GM12878 (cell line): ENCODE measurements around the gene CLCN2. TPM values are rescaled to one million over a fixed set of nuclear protein-coding genes. Genes with fewer than 3 reads are reported as not detected.

ENCODE experiments used
- ATAC-seq: fragments of 200-7000 bp; cut with Tn5 transposase; 3 replicates; pipeline ENCODE4 v1.9.1; 2020; ENCODE audit warnings: mild to moderate bottlenecking, moderate library complexity
- BruUV-seq: library from RNA; stranded (reverse); fragments of 400-500 nt; replicated peaks from 2 replicates; lab custom pipeline; 2021; lab: Mats Ljungman, UMichigan
- CTCF ChIA-PET: fragments of 300-600 bp; sonication (Branson Sonifier 250); formaldehyde crosslinking; extraction: SDS; loops from one replicate; lab custom pipeline; 2021; ENCODE audit warnings: inconsistent platforms; lab: Yijun Ruan, JAX
- POLR2A ChIA-PET: fragments of 350-600 bp; formaldehyde crosslinking; extraction: SDS; loops from one replicate; lab custom pipeline; 2021; ENCODE audit warnings: inconsistent platforms; lab: Charles Lee
- RAD21 ChIA-PET: fragments of 300-600 bp; sonication (Branson Sonifier 250); formaldehyde crosslinking; loops from one replicate; lab custom pipeline; 2023; ENCODE audit warnings: antibody characterized with exemption; ENCODE audit not compliant: unreplicated experiment; lab: Charles Lee
- SMC1A ChIA-PET: fragments of 300-600 bp; sonication (Branson Sonifier 250); formaldehyde crosslinking; loops from one replicate; lab custom pipeline; 2023; ENCODE audit not compliant: unreplicated experiment, uncharacterized antibody; lab: Charles Lee
- DNase-seq: peaks from one replicate; pipeline ENCODE4 v3.0.0-alpha.2; 2011; ENCODE audit warnings: low read depth, low spot score
- FAIRE-seq: peaks from 3 replicates; lab custom pipeline; 2011; peaks lifted over from hg19 to GRCh38; lab: Jason Lieb, UNC
- H2AFZ ChIP-seq: 2 replicates; pipeline ENCODE4 v1.6.0; 2011; ENCODE audit warnings: low read depth, low read length, control low read depth; ENCODE audit not compliant: control insufficient read depth
- H3K27ac ChIP-seq: 2 replicates; pipeline ENCODE4 v1.5.1; 2011; ENCODE audit warnings: control low read depth; ENCODE audit not compliant: control insufficient read depth, insufficient read depth
- H3K27me3 ChIP-seq, 2 experiments: replicated peaks in 1 of 2; 2 replicates each; pipeline versions ENCODE4 v1.6.0 to v1.6.1; 2011; ENCODE audit warnings: low read length in 1 of 2; ENCODE audit not compliant: control insufficient read depth in 2 of 2, insufficient read depth in 2 of 2
- H3K36me3 ChIP-seq, 2 experiments: 2 replicates each; pipeline ENCODE4 v1.5.1; 2011; ENCODE audit warnings: low read length in 1 of 2; ENCODE audit not compliant: control insufficient read depth in 2 of 2, insufficient read depth in 2 of 2
- H3K4me1 ChIP-seq: 2 replicates; pipeline ENCODE4 v1.6.1; 2011; ENCODE audit warnings: mild to moderate bottlenecking, low read length, moderate library complexity, mixed read lengths; ENCODE audit not compliant: control insufficient read depth, insufficient read depth
- H3K4me2 ChIP-seq: 2 replicates; pipeline ENCODE4 v1.6.0; 2011; ENCODE audit warnings: control low read depth; ENCODE audit not compliant: control insufficient read depth, insufficient read depth
- H3K4me3 ChIP-seq: fragments of 200-600 bp; sonication (generic); 2 replicates; pipeline ENCODE4 v1.5.1; 2016
- H3K79me2 ChIP-seq: 2 replicates; pipeline ENCODE4 v1.6.0; 2011; ENCODE audit warnings: low read length; ENCODE audit not compliant: control insufficient read depth, insufficient read depth
- H3K9ac ChIP-seq: 2 replicates; pipeline ENCODE4 v1.8.0; 2011; ENCODE audit warnings: low read length, control low read depth, mixed read lengths; ENCODE audit not compliant: control insufficient read depth, insufficient read depth
- H3K9me3 ChIP-seq: replicated peaks from 3 replicates; pipeline ENCODE4 v1.5.1; 2011; ENCODE audit warnings: mild to moderate bottlenecking, low read length; ENCODE audit not compliant: control insufficient read depth, insufficient read depth
- H4K20me1 ChIP-seq: 2 replicates; pipeline ENCODE4 v1.6.0; 2011; ENCODE audit not compliant: control insufficient read depth, insufficient read depth
- ATF3 ChIP-seq: IDR thresholded peaks from 2 replicates; pipeline ENCODE4 v1.6.1; 2011; ENCODE audit warnings: low read depth, mild to moderate bottlenecking, low read length, moderate library complexity, borderline replicate concordance; ENCODE audit errors: extremely low read depth
- BHLHE40 ChIP-seq, 2 experiments: fragments of 450-650 bp in 1 of 2; IDR thresholded peaks; 2 replicates each; pipeline ENCODE4 v1.6.1; 2011 to 2017; ENCODE audit warnings: low read depth in 2 of 2, borderline replicate concordance in 1 of 2, improper control_type of control experiment in 1 of 2, low read length in 1 of 2, mild to moderate bottlenecking in 1 of 2
- CBFB ChIP-seq: IDR thresholded peaks from 2 replicates; pipeline ENCODE4 v1.6.1; 2016; ENCODE audit warnings: antibody characterized with exemption, low read depth
- CHD1 ChIP-seq: IDR thresholded peaks from 2 replicates; pipeline ENCODE4 v1.6.1; 2012; ENCODE audit warnings: low read depth, low read length, improper control_type of control experiment
- CHD4 ChIP-seq: fragments of 200-600 bp; sonication (generic); IDR thresholded peaks from 2 replicates; pipeline ENCODE4 v1.6.1; 2016; ENCODE audit warnings: mild to moderate bottlenecking
- CREB1 ChIP-seq: IDR thresholded peaks from 2 replicates; pipeline ENCODE4 v1.6.1; 2012; ENCODE audit warnings: low read depth, mild to moderate bottlenecking, inconsistent platforms
- CTCF ChIP-seq, 3 experiments: IDR thresholded peaks in 2 of 3; conservative IDR thresholded peaks in 1 of 3; 2 replicates each; pipeline ENCODE4 v1.5.1; 2011; ENCODE audit warnings: low read depth in 3 of 3, low read length in 3 of 3, mild to moderate bottlenecking in 3 of 3, control low read depth in 2 of 3, moderate library complexity in 2 of 3, inconsistent platforms in 1 of 3, mixed read lengths in 1 of 3; ENCODE audit not compliant: control insufficient read depth in 2 of 3, insufficient read depth in 1 of 3; ENCODE audit errors: extremely low read depth in 1 of 3
- ETV6 ChIP-seq, 2 experiments: fragments of 450-650 bp in 1 of 2; IDR thresholded peaks in 1 of 2; conservative IDR thresholded peaks in 1 of 2; 2 replicates each; pipeline ENCODE4 v1.6.1; 2014; ENCODE audit warnings: antibody characterized with exemption in 1 of 2, borderline replicate concordance in 1 of 2, low read depth in 1 of 2, mild to moderate bottlenecking in 1 of 2, moderate library complexity in 1 of 2
- GABPA ChIP-seq: IDR thresholded peaks from 2 replicates; pipeline ENCODE4 v1.6.1; 2014; ENCODE audit warnings: antibody characterized with exemption, low read depth, mild to moderate bottlenecking, inconsistent platforms
- HDAC2 ChIP-seq: fragments of 200-600 bp; sonication (generic); IDR thresholded peaks from 2 replicates; pipeline ENCODE4 v1.6.1; 2017
- IRF4 ChIP-seq: IDR thresholded peaks from 2 replicates; pipeline ENCODE4 v1.6.1; 2011; ENCODE audit warnings: low read depth, low read length
- NFXL1 ChIP-seq: fragments of 450-650 bp; IDR thresholded peaks from 2 replicates; pipeline ENCODE4 v1.6.1; 2017; ENCODE audit warnings: antibody characterized with exemption, mild to moderate bottlenecking, borderline replicate concordance
- NFYA ChIP-seq: IDR thresholded peaks from 2 replicates; pipeline ENCODE4 v1.6.1; 2011; ENCODE audit warnings: low read depth, mild to moderate bottlenecking, low read length, improper control_type of control experiment, borderline replicate concordance
- NR2F1 ChIP-seq: fragments of 450-650 bp; conservative IDR thresholded peaks from 2 replicates; pipeline ENCODE4 v1.6.1; 2017; ENCODE audit warnings: mild to moderate bottlenecking
- PAX5 ChIP-seq: IDR thresholded peaks from 2 replicates; pipeline ENCODE4 v1.6.1; 2011; ENCODE audit warnings: low read depth, low read length, borderline replicate concordance
- PKNOX1 ChIP-seq: fragments of 450-650 bp; IDR thresholded peaks from 2 replicates; pipeline ENCODE4 v1.6.1; 2016; ENCODE audit warnings: mild to moderate bottlenecking
- RAD21 ChIP-seq: IDR thresholded peaks from 2 replicates; pipeline ENCODE4 v1.6.1; 2011; ENCODE audit warnings: mild to moderate bottlenecking, low read depth, low read length, moderate library complexity; ENCODE audit not compliant: insufficient read depth
- SMARCA5 ChIP-seq: fragments of 450-650 bp; IDR thresholded peaks from 2 replicates; pipeline ENCODE4 v1.6.1; 2017; ENCODE audit warnings: mild to moderate bottlenecking
- SMC3 ChIP-seq: IDR thresholded peaks from 2 replicates; pipeline ENCODE4 v1.6.1; 2011; ENCODE audit warnings: low read length, improper control_type of control experiment, borderline replicate concordance
- STAT3 ChIP-seq: IDR thresholded peaks from 2 replicates; pipeline ENCODE4 v1.6.1; 2011; ENCODE audit warnings: low read depth, low read length, improper control_type of control experiment
- TCF12 ChIP-seq: IDR thresholded peaks from 2 replicates; pipeline ENCODE4 v1.6.1; 2011; ENCODE audit warnings: low read depth, mild to moderate bottlenecking, low read length
- TCF7 ChIP-seq: IDR thresholded peaks from 2 replicates; pipeline ENCODE4 v1.6.1; 2014; ENCODE audit warnings: antibody characterized with exemption, borderline replicate concordance
- ZNF207 ChIP-seq: fragments of 450-650 bp; IDR thresholded peaks from 2 replicates; pipeline ENCODE4 v1.6.1; 2014; ENCODE audit warnings: antibody characterized with exemption, mild to moderate bottlenecking, borderline replicate concordance
- WGBS: methylation state at CpG from one replicate; pipeline ENCODE4 v1.1.6; 2016; ENCODE audit warnings: low lambda C conversion rate; ENCODE audit not compliant: insufficient replicate concordance, insufficient coverage; ENCODE audit errors: missing lambda C conversion rate; 5-methylcytosine and 5-hydroxymethylcytosine counted together
- in situ Hi-C: fragments of 300-500 bp; cut with MboI; formaldehyde crosslinking; loops from 9 replicates; pipeline ENCODE4 v1.14.3; 2018; ENCODE audit warnings: mixed read lengths
- intact Hi-C: fragments of 100-400 bp; cut with micrococcal nuclease; formaldehyde crosslinking; loops from one replicate; pipeline ENCODE4 v1.14.2; 2022; ENCODE audit not compliant: unreplicated experiment
- polyA plus RNA-seq, 11 experiments: library from polyadenylated mRNA; depleted of rRNA in 4 of 11; unstranded in 6 of 11; stranded (reverse) in 5 of 11; fragments of >200 nt; fragmentation: Nextera tagmentation in 4 of 11; fragmentation: Illumina TruSeq in 1 of 11; extraction: Ambion mirVana in 4 of 11; extraction: Trizol in 1 of 11; gene quantifications; 1 replicate in 1 of 11; 2 replicates in 10 of 11; pipeline versions ENCODE4 v1.2.1 to v1.2.3, GENCODE V29; 2011 to 2016; ENCODE audit warnings: inconsistent platforms in 2 of 11, missing spikeins in 2 of 11, low read depth in 1 of 11
- total RNA-seq, 4 experiments: library from RNA; depleted of rRNA in 3 of 4; stranded (reverse); fragments of >200 nt in 3 of 4; fragmentation: Illumina TruSeq in 1 of 4; extraction: Trizol in 1 of 4; gene quantifications; 2 replicates each; pipeline versions ENCODE4 v1.2.1 to v1.2.3, GENCODE V29; 2013 to 2021

The CLCN2 gene
- total and polyA plus RNA-seq, 10 of the 15 experiments (the other 5 are each of a cell fraction or from before 2014, with no cell fraction given): 0.13 to 2.6 (median 0.85) TPM; not detected in 1

- in situ Hi-C loops: no loop called here
- Histone ChIP-seq H3K79me2 (0 out of 2 replicates have a peak, but pooled peaks cover under 1% of the 10 kb centered on the region), H3K36me3 (peaks cover 2% of the 10 kb centered on the region in 2 experiments; a peak in 2 of 4 replicates), H2AFZ (no peak overlapping the region), H3K27ac (no peak overlapping the region), H3K4me3 (no peak overlapping the region), H3K9ac (no peak overlapping the region), H3K27me3 (peaks cover 0 to 6% of the 10 kb centered on the region in 2 experiments; a peak in 2 of 4 replicates), H4K20me1 (no peaks in the 10 kb centered on the region), H3K9me3 (no peaks in the 10 kb centered on the region), H3K4me1 (no peaks in the 10 kb centered on the region), H3K4me2 (no peak overlapping the region)
- ChIA-PET RAD21 (interaction anchor here (0.5 to 3.4 kb wide), 15 partner anchors 10 to 511 kb away, joined by 3 to 28 read pairs (median 4); partner anchors contain the start of genes CLCN2, EPHB3 and POLR2H), SMC1A (interaction anchor here (0.8 to 2.2 kb wide), 19 partner anchors 8 to 475 kb away, joined by 3 to 24 read pairs (median 3); partner anchors contain the start of genes CLCN2 and POLR2H), POLR2A (interaction anchor here (0.5 kb wide), 1 partner anchor 290 kb away, joined by 4 read pairs; no protein-coding TSS in a partner anchor), CTCF (interaction anchor here (0.5 to 4.0 kb wide), 38 partner anchors 10 to 476 kb away, joined by 3 to 79 read pairs (median 4); partner anchors contain the start of genes CLCN2 and POLR2H)
- intact Hi-C loops: loop anchor here (1.0 to 2.0 kb wide), 3 partner anchors 97 to 170 kb away; no protein-coding TSS in a partner anchor
- ATAC-seq (peak; percentile 99), FAIRE-seq (peak; percentile 31), DNase-seq (no peak)
- WGBS: 60% methylated on average over 5 of the region's 5 CpGs
- BruUV-seq: no TSS peak
- TF ChIP-seq SMARCA5: no peak
- no peak for TF ChIP-seq CHD1
- TF ChIP-seq PKNOX1: no peak
- TF ChIP-seq ATF3: no peak
- no peak for TF ChIP-seq ETV6 (conservative IDR thresholded peaks at IDR 0.05 in 1 of 2, IDR thresholded peaks at IDR 0.05 in 1 of 2; ENCODE audit: borderline replicate concordance in 1 of 2, low read depth in 1 of 2)
- TF ChIP-seq CHD4: no peak
- TF ChIP-seq CTCF (IDR thresholded peaks at IDR 0.05 in 2 of 3, conservative IDR thresholded peaks at IDR 0.05 in 1 of 3; ENCODE audit: control insufficient read depth in 2 of 3, extremely low read depth in 1 of 3, insufficient read depth in 1 of 3, low read depth in 3 of 3, low read length in 3 of 3): peak; percentile 83 to 97 (median 97); a peak in 5 of 6 replicates
- TF ChIP-seq PAX5: no peak
- no peak for TF ChIP-seq NR2F1
- TF ChIP-seq HDAC2: no peak
- no peak for TF ChIP-seq STAT3
- TF ChIP-seq SMC3: peak; percentile 81
- 0 out of 4 replicates have a peak, but pooled peaks of 1 of the 2 experiments have one; percentile 7 for TF ChIP-seq BHLHE40 (IDR thresholded peaks at IDR 0.05; ENCODE audit: borderline replicate concordance in 1 of 2, low read depth in 2 of 2, low read length in 1 of 2)
- TF ChIP-seq GABPA: no peak
- TF ChIP-seq TCF7: no peak
- no peak for TF ChIP-seq NFXL1
- no peak for TF ChIP-seq ZNF207
- 0 out of 2 replicates have a peak, but pooled peaks have one; percentile 41 for TF ChIP-seq IRF4
- TF ChIP-seq CBFB: no peak
- TF ChIP-seq NFYA: no peak
- no peak for TF ChIP-seq CREB1
- TF ChIP-seq TCF12: no peak
- peak; percentile 86 for TF ChIP-seq RAD21
These were observed 10.2 kb upstream of the CLCN2 start for GRCh38 chr3:184371570-184372018.
